HCT116 (cell line): ENCODE results near the gene YOD1. TPM values are rescaled to one million over a fixed set of nuclear protein-coding genes. Genes with fewer than 3 reads are reported as not detected.

Experiments
- ATF3 ChIP-seq: IDR thresholded peaks from 2 replicates; pipeline ENCODE4 v1.6.1; 2012
- CEBPB ChIP-seq: IDR thresholded peaks from 2 replicates; pipeline ENCODE4 v1.6.1; 2012; ENCODE audit warnings: low read depth
- REST ChIP-seq: IDR thresholded peaks from 2 replicates; pipeline ENCODE4 v1.6.1; 2012; ENCODE audit warnings: low read depth
- YY1 ChIP-seq: IDR thresholded peaks from 2 replicates; pipeline ENCODE4 v1.6.1; 2011; ENCODE audit warnings: low read length, low read depth, moderate library complexity, mild to moderate bottlenecking; ENCODE audit not compliant: insufficient replicate concordance; ENCODE audit errors: extremely low read depth
- ZBTB33 ChIP-seq: IDR thresholded peaks from 2 replicates; pipeline ENCODE4 v1.6.1; 2011; ENCODE audit warnings: mild to moderate bottlenecking, low read length, moderate library complexity; ENCODE audit not compliant: insufficient replicate concordance; ENCODE audit errors: extremely low read depth
- total RNA-seq: library from RNA; stranded (reverse); gene quantifications from one replicate; pipeline ENCODE4 v1.2.1, GENCODE V29; 2021; ENCODE audit not compliant: unreplicated experiment
- TF ChIP-seq, protein P1 (sequence below): IDR thresholded peaks from 2 replicates; pipeline ENCODE4 v1.6.1; 2012

The YOD1 gene
- total RNA-seq, 1 experiment from 2014 or later = 13.6 TPM

DNA sequence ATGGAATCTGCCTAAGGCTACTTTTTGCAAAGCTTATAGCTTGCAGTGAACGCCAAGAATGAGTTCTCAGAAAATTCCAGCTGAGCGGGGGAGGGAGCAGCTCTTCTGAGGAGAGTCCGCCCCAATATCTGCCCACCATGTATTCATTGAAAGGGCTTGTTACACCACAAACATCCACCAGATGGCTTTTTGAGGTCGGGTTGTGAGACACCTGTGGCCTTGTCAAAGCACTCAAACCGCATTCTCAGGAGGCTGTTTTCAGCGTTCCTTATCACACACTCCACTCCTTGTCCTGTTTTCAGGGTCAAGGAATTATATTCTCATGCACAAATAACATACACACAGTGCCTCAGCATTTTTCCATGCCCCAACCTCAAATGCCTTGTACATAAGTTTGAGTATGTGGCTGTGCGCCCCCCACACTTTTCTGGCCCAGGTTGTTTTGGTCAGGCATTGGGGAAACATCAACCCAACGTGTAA lies 33.7 kb upstream of the YOD1 start (continued):
- TF ChIP-seq REST (no peak), ZBTB33 (no peak), YY1 (peak; percentile 10), CEBPB (no peak), ATF3 (no peak)
- TF ChIP-seq, protein P1, sequence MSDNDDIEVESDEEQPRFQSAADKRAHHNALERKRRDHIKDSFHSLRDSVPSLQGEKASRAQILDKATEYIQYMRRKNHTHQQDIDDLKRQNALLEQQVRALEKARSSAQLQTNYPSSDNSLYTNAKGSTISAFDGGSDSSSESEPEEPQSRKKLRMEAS = no peak
- TF ChIP-seq, all 23 proteins: peak for 3
